Stimulated activated CD8-positive, alpha-beta memory T cell treated with anti-CD3 and anti-CD28 coated beads, Interleukin-4, amount 100 ng/mL, for 4 hours (primary cell): ENCODE data around the gene ITGB1.

Experiments used
- DNase-seq, 2 donors: peaks; one replicate each; pipeline ENCODE4 v3.0.0-alpha.2; 2020; ENCODE audit warnings: low read depth in 2 of 2, low spot score in 1 of 2

The ITGB1 gene

DNA sequence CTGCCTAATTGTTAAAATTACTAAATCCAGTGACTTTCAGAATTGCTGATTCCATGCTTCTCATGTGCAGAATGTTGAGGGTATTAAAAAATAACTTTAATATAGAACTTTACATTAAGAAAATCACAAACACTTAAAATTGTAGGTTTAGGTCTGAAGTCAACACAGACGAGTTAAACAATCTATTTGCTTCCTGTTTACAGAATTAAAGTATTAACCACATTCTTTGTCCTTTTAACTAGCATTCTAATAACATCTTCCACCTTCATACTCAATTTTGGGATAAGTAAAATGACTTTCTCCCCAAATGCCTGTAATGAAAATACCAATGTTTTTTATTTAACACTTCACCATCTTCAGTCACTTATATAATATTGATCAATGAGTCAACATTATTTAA, 2.2 kb downstream of the ITGB1 start:
- no peak for DNase-seq

- no peak for DNase-seq
Measured at GRCh38 chr10:32955299-32955772, 2.7 kb downstream of the ITGB1 start.

DNA sequence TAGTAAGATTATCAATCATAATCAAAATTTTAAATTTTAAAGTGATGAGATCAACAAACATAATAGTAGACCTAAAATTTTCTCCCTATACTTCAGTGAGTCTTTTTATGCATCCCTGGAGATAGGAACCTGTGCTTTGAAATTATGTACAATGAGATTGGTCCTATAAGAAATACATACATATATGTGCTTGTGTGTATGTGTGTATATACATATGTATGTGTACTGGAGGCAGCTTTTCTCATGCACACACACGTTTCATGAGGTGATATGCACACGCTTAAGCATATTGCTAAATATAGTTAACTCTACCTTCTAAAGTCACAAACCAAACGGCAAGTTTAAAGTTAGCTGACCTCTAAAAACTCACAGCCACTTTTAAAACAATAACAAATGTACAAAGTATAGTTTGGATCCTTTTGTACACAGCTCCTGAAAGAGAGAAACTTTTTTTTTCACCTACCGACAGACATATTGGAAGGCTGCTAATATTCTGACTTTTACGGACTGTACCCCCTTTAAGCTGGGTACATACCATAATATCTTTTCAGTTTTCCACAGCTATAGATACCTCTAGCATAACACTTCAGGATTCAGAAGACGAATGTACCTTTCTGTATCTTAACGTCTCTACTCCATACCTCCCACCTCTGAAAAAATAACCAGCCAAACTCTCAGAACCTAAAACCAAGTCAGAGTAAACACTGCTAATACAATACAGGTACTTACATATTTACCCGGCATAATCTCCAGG, 3.3 kb downstream of the ITGB1 start:
- DNase-seq, result no peak

GRCh38 chr10:32954080-32954479, 4.0 kb downstream of the ITGB1 start:
- DNase-seq, result no peak

GRCh38 chr10:32953277-32953927, 4.6 kb downstream of the ITGB1 start:
- DNase-seq, result no peak

GRCh38 chr10:32952541-32953276, 5.3 kb downstream of the ITGB1 start:
- DNase-seq, result no peak

DNA sequence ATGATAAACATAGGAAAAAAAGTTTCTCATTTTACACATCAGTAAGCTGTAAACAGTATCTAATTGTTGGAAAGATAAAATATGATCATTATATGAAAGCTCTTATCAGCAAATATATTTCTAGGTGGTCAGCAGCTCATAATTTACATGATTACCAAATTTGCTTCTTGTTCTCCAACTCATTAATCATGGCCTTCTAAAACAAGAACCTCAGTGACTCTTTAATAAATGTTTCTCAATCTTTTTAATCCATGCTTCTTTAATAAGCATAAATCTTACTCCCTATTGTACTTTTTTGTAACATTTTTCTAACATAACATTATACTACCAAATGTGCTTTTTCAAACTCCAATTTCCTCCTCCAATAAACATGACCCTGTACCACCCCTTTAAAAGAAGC, 5.9 kb downstream of the ITGB1 start:
- no peak for DNase-seq

GRCh38 chr10:32951111-32951510, 6.9 kb downstream of the ITGB1 start:
- no peak for DNase-seq

GRCh38 chr10:32950591-32951108, 7.4 kb downstream of the ITGB1 start:
- no peak for DNase-seq

DNA sequence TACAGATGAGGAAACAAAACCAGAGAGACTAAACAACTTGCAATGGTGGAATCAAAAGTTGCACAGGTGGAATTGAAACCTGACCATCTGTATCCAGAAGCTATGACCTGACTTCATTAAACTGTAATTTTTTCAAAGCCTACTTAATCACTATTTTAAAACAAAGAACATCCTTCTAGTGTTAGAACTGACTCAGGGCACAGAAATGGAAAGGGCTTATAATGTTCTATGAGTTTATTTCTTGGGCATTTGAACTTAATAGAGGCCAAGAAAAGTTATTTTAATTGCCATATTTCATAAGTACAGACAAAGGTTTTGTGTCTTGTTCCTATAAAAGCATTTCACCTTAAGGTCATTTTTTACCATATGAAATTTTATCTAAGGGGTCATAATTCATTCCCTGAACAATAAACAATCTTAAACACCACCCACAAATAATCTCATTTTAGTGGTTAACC, 8.8 kb downstream of the ITGB1 start:
- DNase-seq, result no peak

DNA sequence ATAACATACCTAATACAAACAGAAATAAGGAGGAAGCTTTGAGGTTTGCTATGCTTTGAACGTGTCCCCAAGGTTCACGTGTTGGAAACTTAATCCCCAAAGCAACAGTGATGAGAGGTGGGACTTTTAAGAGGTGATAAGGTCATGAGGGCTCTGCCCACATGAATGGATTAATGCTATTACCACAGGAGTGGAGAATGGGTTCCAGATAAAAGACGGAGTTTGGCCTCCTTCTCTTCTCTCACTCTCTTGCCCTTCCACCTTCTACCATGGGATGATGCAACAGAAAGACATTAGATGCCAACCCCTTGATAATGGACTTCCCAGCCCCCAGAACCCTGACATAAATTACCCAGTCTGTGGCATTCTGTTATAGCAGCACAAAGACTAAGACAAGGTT, 9.6 kb downstream of the ITGB1 start:
- no peak for DNase-seq

- no peak for DNase-seq
Measured at GRCh38 chr10:32947586-32947985, 10.4 kb downstream of the ITGB1 start.

GRCh38 chr10:32946108-32946507, 11.9 kb downstream of the ITGB1 start:
- DNase-seq, result no peak

DNA sequence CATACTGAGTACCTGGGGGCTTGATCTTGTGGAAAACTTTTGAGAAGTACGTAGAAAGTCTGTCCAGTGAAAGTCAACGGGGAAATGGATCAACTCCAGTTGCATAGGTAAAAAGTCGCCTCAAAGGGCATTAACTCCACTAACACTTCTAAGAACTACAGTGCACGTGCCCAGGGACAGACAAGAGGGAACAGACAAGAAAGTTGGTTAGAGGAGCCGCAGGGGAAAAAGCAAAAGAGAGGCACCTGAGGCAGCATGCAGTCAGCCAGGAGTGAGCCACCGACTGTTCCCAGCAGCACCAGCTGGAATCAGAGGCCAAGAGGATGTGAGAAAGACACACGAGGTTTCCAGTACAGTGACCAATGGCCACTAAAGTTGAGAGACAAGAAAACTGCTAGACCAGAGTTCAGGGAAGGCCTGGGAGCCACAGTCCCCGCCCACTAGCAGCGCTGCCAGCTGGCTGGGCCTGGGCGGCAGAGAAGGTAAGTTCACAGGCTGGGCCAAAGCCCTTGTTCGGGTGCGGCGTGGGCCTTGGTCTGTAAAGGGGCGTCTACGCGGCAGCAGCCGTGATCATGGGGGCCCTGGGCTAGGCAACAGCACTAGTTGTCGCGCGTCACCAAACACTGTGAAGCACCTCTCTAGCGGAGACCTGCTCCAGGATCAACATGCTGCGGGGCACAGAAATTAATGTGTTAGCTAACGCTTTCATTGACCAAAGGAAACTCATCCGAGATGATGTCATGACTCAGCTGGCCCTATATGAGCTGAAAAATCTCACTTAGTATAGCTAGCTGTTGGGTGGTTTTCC, 14.0 kb downstream of the ITGB1 start:
- DNase-seq, result no peak

GRCh38 chr10:32943395-32943794, 14.6 kb downstream of the ITGB1 start:
- no peak for DNase-seq

DNA sequence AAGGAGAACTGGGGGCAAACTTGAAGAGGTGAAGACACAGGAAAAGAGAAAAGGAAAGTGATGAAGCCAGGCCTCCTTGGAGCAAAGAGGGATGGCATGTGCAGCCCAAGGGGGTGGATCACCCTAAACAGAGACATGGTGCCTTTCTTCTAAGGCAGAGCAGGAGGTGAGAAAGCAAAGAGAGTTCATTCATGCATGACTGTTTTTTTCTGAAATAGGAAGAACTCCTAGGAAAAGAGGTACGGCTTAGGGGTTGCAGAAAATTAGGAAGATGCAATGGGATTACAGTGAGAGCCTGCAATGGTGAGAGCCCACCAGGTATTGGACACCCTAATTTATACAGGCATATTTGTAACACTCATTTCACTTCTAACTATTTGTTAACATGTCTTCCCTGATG, 15.9 kb downstream of the ITGB1 start:
- DNase-seq, result no peak

- DNase-seq, result no peak
Measured at GRCh38 chr10:32941357-32941756, 16.7 kb downstream of the ITGB1 start.

- DNase-seq, result no peak
Measured at GRCh38 chr10:32940321-32941301, 17.4 kb downstream of the ITGB1 start.

- DNase-seq, result no peak
Measured at GRCh38 chr10:32939296-32940111, 18.5 kb downstream of the ITGB1 start.
